ENCODE data around the gene FXYD1.

Gene FXYD1

GRCh38 chr19:35159606-35160005 lies 21.0 kb downstream of the FXYD1 start:
- Histone ChIP-seq H3K9ac (ENCODE audit: low read depth in 1 of 2, low read length in 2 of 2) (no peak overlapping the region), H3K27me3 (ENCODE audit: control insufficient read depth in 2 of 2, insufficient read depth in 2 of 2, low read length in 2 of 2) (peaks cover 0 to 3% of the 10 kb centered on the region in 2 donors), H3K9me3 (ENCODE audit: control insufficient read depth in 2 of 2, low read length in 2 of 2) (no peaks in the 10 kb centered on the region), H3K27ac (ENCODE audit: low read depth in 2 of 2, low read length in 2 of 2) (no peak overlapping the region), H3K4me1 (ENCODE audit: control insufficient read depth in 2 of 2, insufficient read depth in 2 of 2, low read length in 2 of 2) (peaks cover 0 to 8% of the 10 kb centered on the region in 2 donors), H3K36me3 (ENCODE audit: control insufficient read depth in 2 of 2, insufficient read depth in 2 of 2, low read length in 2 of 2) (peaks cover 6 to 35% of the 10 kb centered on the region in 2 donors), H3K4me3 (ENCODE audit: low read length in 2 of 2) (no peak overlapping the region)

- Histone ChIP-seq H3K36me3 (ENCODE audit: control insufficient read depth in 2 of 2, insufficient read depth in 2 of 2, low read length in 2 of 2) (peaks cover 6 to 40% of the 10 kb centered on the region in 2 donors), H3K9me3 (ENCODE audit: control insufficient read depth in 2 of 2, low read length in 2 of 2) (no peaks in the 10 kb centered on the region), H3K9ac (ENCODE audit: low read depth in 1 of 2, low read length in 2 of 2) (no peak overlapping the region), H3K4me1 (ENCODE audit: control insufficient read depth in 2 of 2, insufficient read depth in 2 of 2, low read length in 2 of 2) (peaks cover 0 to 6% of the 10 kb centered on the region in 2 donors), H3K27ac (ENCODE audit: low read depth in 2 of 2, low read length in 2 of 2) (no peak overlapping the region), H3K4me3 (ENCODE audit: low read length in 2 of 2) (no peak overlapping the region), H3K27me3 (ENCODE audit: control insufficient read depth in 2 of 2, insufficient read depth in 2 of 2, low read length in 2 of 2) (no peaks in the 10 kb centered on the region)
Observed at GRCh38 chr19:35160629-35161433, 22.2 kb downstream of the FXYD1 start.

GRCh38 chr19:35161434-35161743 lies 22.8 kb downstream of the FXYD1 start:
- Histone ChIP-seq H3K36me3 (ENCODE audit: control insufficient read depth in 2 of 2, insufficient read depth in 2 of 2, low read length in 2 of 2) (peaks cover 6 to 45% of the 10 kb centered on the region in 2 donors), H3K4me1 (ENCODE audit: control insufficient read depth in 2 of 2, insufficient read depth in 2 of 2, low read length in 2 of 2) (peaks cover 0 to under 1% of the 10 kb centered on the region in 2 donors), H3K4me3 (ENCODE audit: low read length in 2 of 2) (no peak overlapping the region), H3K9ac (ENCODE audit: low read depth in 1 of 2, low read length in 2 of 2) (no peak overlapping the region), H3K27ac (ENCODE audit: low read depth in 2 of 2, low read length in 2 of 2) (no peak overlapping the region), H3K27me3 (ENCODE audit: control insufficient read depth in 2 of 2, insufficient read depth in 2 of 2, low read length in 2 of 2) (no peaks in the 10 kb centered on the region), H3K9me3 (ENCODE audit: control insufficient read depth in 2 of 2, low read length in 2 of 2) (no peaks in the 10 kb centered on the region)

GRCh38 chr19:35162471-35163326 lies 24.1 kb downstream of the FXYD1 start:
- Histone ChIP-seq H3K27ac (ENCODE audit: low read depth in 2 of 2, low read length in 2 of 2) (no peak overlapping the region), H3K4me1 (ENCODE audit: control insufficient read depth in 2 of 2, insufficient read depth in 2 of 2, low read length in 2 of 2) (peaks cover 0 to 3% of the 10 kb centered on the region in 2 donors), H3K9ac (ENCODE audit: low read depth in 1 of 2, low read length in 2 of 2) (no peak overlapping the region), H3K36me3 (ENCODE audit: control insufficient read depth in 2 of 2, insufficient read depth in 2 of 2, low read length in 2 of 2) (peaks cover 6 to 43% of the 10 kb centered on the region in 2 donors), H3K4me3 (ENCODE audit: low read length in 2 of 2) (no peak overlapping the region), H3K27me3 (ENCODE audit: control insufficient read depth in 2 of 2, insufficient read depth in 2 of 2, low read length in 2 of 2) (no peaks in the 10 kb centered on the region), H3K9me3 (ENCODE audit: control insufficient read depth in 2 of 2, low read length in 2 of 2) (no peaks in the 10 kb centered on the region)

GRCh38 chr19:35164418-35164817 lies 25.8 kb downstream of the FXYD1 start:
- Histone ChIP-seq H3K9me3 (ENCODE audit: control insufficient read depth in 2 of 2, low read length in 2 of 2) (no peaks in the 10 kb centered on the region), H3K4me3 (ENCODE audit: low read length in 2 of 2) (no peak overlapping the region), H3K36me3 (ENCODE audit: control insufficient read depth in 2 of 2, insufficient read depth in 2 of 2, low read length in 2 of 2) (peaks cover 6 to 38% of the 10 kb centered on the region in 2 donors), H3K9ac (ENCODE audit: low read depth in 1 of 2, low read length in 2 of 2) (no peak overlapping the region), H3K27ac (ENCODE audit: low read depth in 2 of 2, low read length in 2 of 2) (no peak overlapping the region), H3K27me3 (ENCODE audit: control insufficient read depth in 2 of 2, insufficient read depth in 2 of 2, low read length in 2 of 2) (no peaks in the 10 kb centered on the region), H3K4me1 (ENCODE audit: control insufficient read depth in 2 of 2, insufficient read depth in 2 of 2, low read length in 2 of 2) (peaks cover 0 to 3% of the 10 kb centered on the region in 2 donors)

- Histone ChIP-seq H3K9me3 (ENCODE audit: control insufficient read depth in 2 of 2, low read length in 2 of 2) (no peaks in the 10 kb centered on the region), H3K27ac (ENCODE audit: low read depth in 2 of 2, low read length in 2 of 2) (no peak overlapping the region), H3K9ac (ENCODE audit: low read depth in 1 of 2, low read length in 2 of 2) (no peak overlapping the region), H3K36me3 (ENCODE audit: control insufficient read depth in 2 of 2, insufficient read depth in 2 of 2, low read length in 2 of 2) (peaks cover 6 to 35% of the 10 kb centered on the region in 2 donors), H3K4me1 (ENCODE audit: control insufficient read depth in 2 of 2, insufficient read depth in 2 of 2, low read length in 2 of 2) (peaks cover 0 to 3% of the 10 kb centered on the region in 2 donors), H3K27me3 (ENCODE audit: control insufficient read depth in 2 of 2, insufficient read depth in 2 of 2, low read length in 2 of 2) (no peaks in the 10 kb centered on the region), H3K4me3 (ENCODE audit: low read length in 2 of 2) (no peak overlapping the region)
Observed at GRCh38 chr19:35165200-35166058, 26.8 kb downstream of the FXYD1 start.

- Histone ChIP-seq H3K27me3 (ENCODE audit: control insufficient read depth in 2 of 2, insufficient read depth in 2 of 2, low read length in 2 of 2) (no peaks in the 10 kb centered on the region), H3K36me3 (ENCODE audit: control insufficient read depth in 2 of 2, insufficient read depth in 2 of 2, low read length in 2 of 2) (peaks cover 6 to 34% of the 10 kb centered on the region in 2 donors), H3K4me3 (ENCODE audit: low read length in 2 of 2) (no peak overlapping the region), H3K27ac (ENCODE audit: low read depth in 2 of 2, low read length in 2 of 2) (no peak overlapping the region), H3K9ac (ENCODE audit: low read depth in 1 of 2, low read length in 2 of 2) (no peak overlapping the region), H3K4me1 (ENCODE audit: control insufficient read depth in 2 of 2, insufficient read depth in 2 of 2, low read length in 2 of 2) (peaks cover 0 to 3% of the 10 kb centered on the region in 2 donors), H3K9me3 (ENCODE audit: control insufficient read depth in 2 of 2, low read length in 2 of 2) (no peaks in the 10 kb centered on the region)
Observed at GRCh38 chr19:35166100-35167063, 27.8 kb downstream of the FXYD1 start.

- H3K4me3 ChIP-seq (ENCODE audit: low read length in 2 of 2): no peak overlapping the region
- no peaks in the 10 kb centered on the region for H3K27me3 ChIP-seq (ENCODE audit: control insufficient read depth in 2 of 2, insufficient read depth in 2 of 2, low read length in 2 of 2)
- H3K9me3 ChIP-seq (ENCODE audit: control insufficient read depth in 2 of 2, low read length in 2 of 2): no peaks in the 10 kb centered on the region
- H3K4me1 ChIP-seq (ENCODE audit: control insufficient read depth in 2 of 2, insufficient read depth in 2 of 2, low read length in 2 of 2): peaks cover 0 to 3% of the 10 kb centered on the region in 2 donors
- H3K9ac ChIP-seq (ENCODE audit: low read depth in 1 of 2, low read length in 2 of 2): no peak overlapping the region
- peaks cover 6 to 26% of the 10 kb centered on the region in 2 donors for H3K36me3 ChIP-seq (ENCODE audit: control insufficient read depth in 2 of 2, insufficient read depth in 2 of 2, low read length in 2 of 2)
- no peak overlapping the region for H3K27ac ChIP-seq (ENCODE audit: low read depth in 2 of 2, low read length in 2 of 2)
Observed at GRCh38 chr19:35167251-35168119, 28.9 kb downstream of the FXYD1 start.

Measured in mucosa of rectum (tissue), 2 donors.